Activated T-cell treated with anti-CD3 and anti-CD28 coated beads, Interleukin-2, amount 50 U/mL, for 24 hours (primary cell): ENCODE data around the gene NTF3.

Experiments
- DNase-seq: peaks from one replicate; pipeline ENCODE4 v3.0.0-alpha.2; 2020
- H3K27ac Mint-ChIP-seq: 2 replicates; pipeline ENCODE4 v1.8.0; 2020; ENCODE audit warnings: mild to moderate bottlenecking, mixed read lengths
- H3K27me3 Mint-ChIP-seq: 2 replicates; pipeline ENCODE4 v1.8.0; 2020; ENCODE audit warnings: mixed read lengths
- H3K36me3 Mint-ChIP-seq: 2 replicates; pipeline ENCODE4 v1.8.0; 2020; ENCODE audit warnings: low read depth, mixed read lengths
- H3K4me1 Mint-ChIP-seq: 2 replicates; pipeline ENCODE4 v1.8.0; 2020; ENCODE audit warnings: low read depth, mixed read lengths
- H3K4me3 Mint-ChIP-seq: 2 replicates; pipeline ENCODE4 v1.8.0; 2020; ENCODE audit warnings: mild to moderate bottlenecking, moderate library complexity, mixed read lengths
- H3K9me3 Mint-ChIP-seq: 2 replicates; pipeline ENCODE4 v1.8.0; 2020; ENCODE audit warnings: mixed read lengths

The NTF3 gene

DNA sequence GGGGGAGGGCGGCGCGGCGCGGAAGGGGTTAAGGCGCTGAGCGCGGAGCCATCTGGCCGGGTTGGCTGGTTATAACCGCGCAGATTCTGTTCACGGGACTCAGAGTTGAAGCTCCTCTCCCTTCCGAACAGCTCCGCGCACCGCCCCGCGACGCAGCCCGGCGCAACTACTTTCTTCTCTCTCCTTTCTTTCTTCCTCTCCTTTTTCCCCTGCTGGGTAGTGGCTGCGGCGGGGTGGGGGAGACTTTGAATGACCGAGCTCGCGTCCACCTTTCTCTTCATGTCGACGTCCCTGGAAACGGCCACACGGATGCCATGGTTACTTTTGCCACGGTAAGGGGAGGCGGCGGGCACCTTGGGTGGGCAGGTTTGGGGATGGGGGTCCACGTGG, at the start of gene NTF3:
NTF3 (plus strand) TSS at position 98 of the 390 bp plus-strand sequence; CDS start at position 315, 217 bp downstream.
- H3K27me3 Mint-ChIP-seq = peaks cover 57% of the 10 kb centered on the region
- peaks cover 16% of the 10 kb centered on the region for H3K4me1 Mint-ChIP-seq
- no peaks in the 10 kb centered on the region for H3K36me3 Mint-ChIP-seq
- H3K4me3 Mint-ChIP-seq = peak within 1 kb of the TSS; percentile 30
- H3K27ac Mint-ChIP-seq = no peak within 1 kb of the TSS
- H3K9me3 Mint-ChIP-seq = no peaks in the 10 kb centered on the region
- DNase-seq = no peak

DNA sequence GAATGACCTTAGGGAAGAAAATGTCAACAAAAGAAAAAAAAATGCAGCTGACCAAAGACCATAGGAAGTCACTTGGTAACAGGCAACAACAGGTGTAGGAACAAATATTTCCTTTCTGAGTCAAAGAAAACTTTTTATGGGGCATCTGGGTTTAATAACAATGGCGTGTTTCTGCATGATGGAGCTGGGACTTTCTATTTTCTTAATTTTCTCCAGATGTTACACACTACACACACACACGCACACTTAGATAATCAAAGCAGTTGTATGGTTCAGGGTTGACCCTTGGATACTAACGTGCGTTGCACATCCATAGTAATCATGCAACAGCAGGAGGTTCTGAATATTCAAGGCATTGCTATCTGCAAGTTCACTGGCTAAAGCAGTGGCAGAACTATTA, 47.9 kb upstream of the NTF3 start:
- no peaks in the 10 kb centered on the region for H3K9me3 Mint-ChIP-seq
- no peak overlapping the region for H3K27ac Mint-ChIP-seq
- H3K27me3 Mint-ChIP-seq = no peaks in the 10 kb centered on the region
- no peak for DNase-seq
- H3K36me3 Mint-ChIP-seq = no peaks in the 10 kb centered on the region
- H3K4me3 Mint-ChIP-seq = no peak overlapping the region
- no peaks in the 10 kb centered on the region for H3K4me1 Mint-ChIP-seq

DNA sequence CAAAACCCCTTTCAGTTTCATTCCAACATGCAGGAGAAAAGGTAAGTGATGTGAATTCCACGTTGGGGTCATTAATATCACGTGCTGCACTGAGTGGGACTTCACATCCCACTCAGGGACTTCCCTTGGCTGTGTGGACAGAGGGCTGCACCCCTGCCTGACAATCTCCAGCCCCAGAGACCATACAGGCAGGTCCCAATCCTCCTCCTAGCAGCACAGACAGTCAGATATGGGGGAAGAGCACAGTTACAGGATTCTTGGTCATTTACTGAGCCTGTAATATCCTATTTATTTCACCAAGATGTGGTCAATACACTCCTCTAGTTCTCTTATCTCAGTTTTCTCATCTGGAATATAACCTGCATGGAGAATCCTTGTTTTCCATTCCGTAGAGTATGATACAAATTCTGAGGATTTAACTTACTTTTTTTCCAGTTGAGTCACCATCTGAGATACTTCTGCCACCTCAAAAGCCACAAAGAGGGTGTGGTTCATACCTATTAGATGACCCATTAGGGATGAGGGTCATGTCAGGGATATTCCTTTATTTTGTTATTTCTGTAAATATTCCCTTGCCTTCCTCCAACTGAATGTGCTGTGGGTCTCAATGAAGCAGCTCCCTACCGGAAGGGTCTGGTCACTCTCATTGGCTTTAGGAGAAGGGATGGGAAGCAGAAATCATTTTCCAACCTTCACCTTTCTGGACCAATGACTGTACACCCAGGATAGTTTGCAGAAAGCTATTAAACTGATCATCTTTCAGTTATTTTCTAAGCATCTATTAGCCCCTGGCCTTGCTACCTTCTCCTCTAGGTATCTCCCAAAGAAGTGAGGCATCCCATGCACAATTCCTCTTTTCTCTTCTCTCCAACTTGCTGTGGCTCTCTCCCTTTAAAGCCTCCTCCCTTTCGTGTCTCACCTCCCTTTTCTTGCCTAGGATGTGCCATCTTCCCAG, 43.0 kb upstream of the NTF3 start:
- no peaks in the 10 kb centered on the region for H3K4me1 Mint-ChIP-seq

DNA sequence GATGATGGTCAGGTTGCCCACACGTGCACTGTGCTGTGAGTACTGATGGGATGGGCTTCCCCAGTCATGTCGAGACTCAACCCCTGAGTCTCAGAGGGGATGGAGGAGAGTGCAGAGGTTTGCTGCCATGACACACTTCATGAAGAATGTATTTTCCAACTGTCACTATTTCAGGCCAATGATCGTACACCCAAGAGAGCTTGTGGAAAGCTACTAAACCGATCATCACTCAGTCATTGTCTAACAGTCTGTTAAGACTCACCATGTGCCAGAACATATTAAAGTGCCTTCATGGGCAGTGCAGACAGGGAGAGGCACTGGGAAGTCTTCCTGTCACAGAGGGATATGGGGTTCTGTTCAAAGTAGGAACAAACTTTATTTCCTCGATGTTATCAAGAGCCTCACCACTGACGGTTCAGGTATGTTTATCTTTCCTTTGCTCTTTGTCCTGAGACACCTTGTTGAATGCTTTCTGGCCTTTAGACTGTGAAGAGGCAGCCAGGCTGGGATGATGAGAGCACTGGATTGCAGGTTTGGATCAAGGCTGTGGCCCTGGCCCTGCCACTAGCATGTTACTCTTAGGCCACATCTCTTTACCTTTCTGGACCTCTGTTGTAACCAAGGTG, 41.6 kb upstream of the NTF3 start:
- H3K4me1 Mint-ChIP-seq = no peaks in the 10 kb centered on the region
- H3K9me3 Mint-ChIP-seq = no peaks in the 10 kb centered on the region
- H3K27ac Mint-ChIP-seq = no peak overlapping the region
- H3K4me3 Mint-ChIP-seq = no peak overlapping the region
- H3K27me3 Mint-ChIP-seq = peaks cover 16% of the 10 kb centered on the region
- no peaks in the 10 kb centered on the region for H3K36me3 Mint-ChIP-seq
- DNase-seq = no peak

More for the DNA sequence above, 43.0 kb upstream of the NTF3 start:
- H3K27me3 Mint-ChIP-seq = peaks cover 11% of the 10 kb centered on the region
- H3K9me3 Mint-ChIP-seq = no peaks in the 10 kb centered on the region
- DNase-seq = no peak
- H3K27ac Mint-ChIP-seq = no peak overlapping the region
- no peaks in the 10 kb centered on the region for H3K36me3 Mint-ChIP-seq
- no peak overlapping the region for H3K4me3 Mint-ChIP-seq

DNA sequence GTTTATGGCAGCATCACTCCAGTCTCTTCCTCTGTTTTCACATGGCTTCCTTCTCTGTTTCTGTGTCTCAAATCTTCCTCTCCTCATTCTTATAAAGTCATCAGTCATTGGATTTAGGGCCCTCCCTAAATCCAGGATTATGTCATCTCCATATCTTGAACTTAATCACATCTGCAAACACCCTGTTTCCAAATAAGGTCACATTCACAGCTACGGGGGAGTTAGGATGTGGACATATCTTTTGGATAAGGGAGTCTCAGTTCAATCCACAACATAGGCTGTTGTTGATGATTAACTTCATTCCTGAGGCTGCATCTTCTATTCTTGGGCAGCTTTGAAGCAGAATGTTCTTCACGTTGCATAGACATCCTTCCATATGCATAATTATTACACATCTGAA, 40.3 kb upstream of the NTF3 start:
- no peak overlapping the region for H3K27ac Mint-ChIP-seq
- peaks cover 25% of the 10 kb centered on the region for H3K27me3 Mint-ChIP-seq
- H3K4me1 Mint-ChIP-seq = no peaks in the 10 kb centered on the region
- no peaks in the 10 kb centered on the region for H3K9me3 Mint-ChIP-seq
- H3K36me3 Mint-ChIP-seq = no peaks in the 10 kb centered on the region
- no peak overlapping the region for H3K4me3 Mint-ChIP-seq
- no peak for DNase-seq

DNA sequence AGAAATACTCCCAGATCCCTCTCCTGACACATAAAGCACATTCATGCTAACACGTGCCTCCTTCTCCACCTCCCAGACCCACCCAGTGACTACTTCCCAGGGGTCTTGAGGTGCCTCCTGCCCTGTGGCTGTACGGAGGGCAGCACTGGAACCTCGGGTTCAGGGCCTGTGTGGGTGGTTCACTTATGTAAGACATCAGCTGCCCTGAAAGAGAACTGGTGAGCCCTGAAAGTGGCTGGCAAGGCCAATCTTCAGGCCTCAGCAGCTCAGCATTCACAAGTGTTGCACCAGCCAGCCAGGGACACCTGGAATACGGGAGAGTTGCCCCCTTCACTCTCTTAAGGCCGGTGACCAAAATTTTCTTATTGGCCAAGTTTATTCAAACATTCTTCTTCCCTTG, 38.9 kb upstream of the NTF3 start:
- no peaks in the 10 kb centered on the region for H3K36me3 Mint-ChIP-seq
- no peak overlapping the region for H3K4me3 Mint-ChIP-seq
- DNase-seq = no peak
- H3K9me3 Mint-ChIP-seq = no peaks in the 10 kb centered on the region
- peaks cover 25% of the 10 kb centered on the region for H3K27me3 Mint-ChIP-seq
- H3K4me1 Mint-ChIP-seq = no peaks in the 10 kb centered on the region
- no peak overlapping the region for H3K27ac Mint-ChIP-seq

DNA sequence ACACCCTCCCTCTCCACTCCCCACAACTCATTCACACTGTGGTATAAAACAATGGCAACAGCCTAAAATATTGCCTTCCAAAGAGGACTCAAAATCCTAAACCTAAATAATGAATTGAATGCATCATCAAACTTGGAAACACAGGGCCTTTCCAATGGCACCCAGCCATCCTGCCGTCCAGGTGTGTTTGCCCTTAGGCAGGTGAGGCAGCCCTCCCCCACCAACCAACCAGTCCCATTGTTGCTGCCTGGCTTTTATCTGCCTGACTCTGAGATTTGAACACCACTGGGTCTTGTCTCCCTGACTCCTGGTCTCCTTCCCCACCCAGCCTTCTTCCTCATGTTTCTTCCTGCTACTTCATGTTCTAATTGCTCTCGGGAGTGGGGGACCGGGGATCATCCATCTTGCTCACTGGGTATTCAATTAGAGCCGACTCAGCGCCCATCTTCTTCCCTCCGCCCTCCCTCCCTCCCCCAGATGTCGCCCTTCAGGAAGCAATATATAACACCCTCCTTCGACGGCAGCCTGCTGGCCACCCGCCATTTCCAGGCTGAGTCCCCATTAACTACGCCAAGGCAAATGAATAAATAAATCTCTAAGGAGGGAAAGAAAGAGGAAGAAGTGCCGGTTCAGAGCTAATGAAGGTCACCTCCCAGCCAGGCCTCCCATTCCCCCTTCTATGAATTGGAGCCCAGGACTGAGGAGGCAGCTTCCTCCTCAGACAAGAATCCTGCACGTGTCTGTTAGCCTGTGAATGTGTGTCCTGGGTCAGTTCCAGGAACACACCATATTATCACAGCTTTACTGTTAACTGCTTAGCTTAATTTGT, 36.3 kb upstream of the NTF3 start:
- H3K27ac Mint-ChIP-seq = no peak overlapping the region
- no peak overlapping the region for H3K4me3 Mint-ChIP-seq
- no peaks in the 10 kb centered on the region for H3K9me3 Mint-ChIP-seq
- no peaks in the 10 kb centered on the region for H3K4me1 Mint-ChIP-seq
- no peaks in the 10 kb centered on the region for H3K36me3 Mint-ChIP-seq
- H3K27me3 Mint-ChIP-seq = peaks cover 37% of the 10 kb centered on the region
- no peak for DNase-seq

DNA sequence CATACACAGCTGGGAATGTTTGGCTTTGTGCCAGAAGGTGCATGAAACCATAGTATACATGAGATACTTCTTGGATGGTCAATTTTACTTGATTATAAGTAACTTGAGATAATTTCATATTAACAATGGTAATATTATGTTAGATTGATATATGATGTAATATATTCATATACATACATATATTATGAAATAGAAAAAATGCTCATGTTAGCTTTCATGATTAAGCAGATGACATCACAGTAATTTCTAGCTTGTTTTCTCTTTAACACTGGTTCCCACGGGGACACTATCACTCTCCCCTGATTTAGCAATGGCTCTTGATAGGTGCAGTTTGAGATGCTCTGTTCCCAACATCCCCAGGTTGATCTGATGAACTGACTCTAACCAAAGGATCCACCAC, 35.4 kb upstream of the NTF3 start:
- no peak for DNase-seq
- Mint-ChIP-seq H3K4me1 (no peaks in the 10 kb centered on the region), H3K27ac (no peak overlapping the region), H3K27me3 (peaks cover 43% of the 10 kb centered on the region), H3K36me3 (no peaks in the 10 kb centered on the region), H3K4me3 (no peak overlapping the region), H3K9me3 (no peaks in the 10 kb centered on the region)

DNA sequence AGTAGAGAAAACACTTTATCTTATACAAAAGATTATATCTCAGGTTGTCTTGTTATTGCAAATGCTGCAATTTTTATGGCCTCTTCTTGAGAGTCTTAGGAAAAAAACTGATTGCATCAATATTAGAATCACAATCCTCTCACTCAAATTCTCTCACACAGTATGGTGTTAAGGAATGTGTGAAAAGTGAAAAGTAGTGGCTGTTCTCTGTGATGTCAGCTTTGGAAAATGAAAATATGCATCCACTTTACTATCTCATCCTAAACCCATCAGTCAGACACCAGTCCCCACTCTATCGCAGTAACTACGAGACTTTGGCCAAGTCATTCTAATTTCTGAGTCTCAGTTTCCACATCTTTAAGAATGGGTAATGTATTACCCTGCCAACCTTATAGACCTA, 32.6 kb upstream of the NTF3 start:
- H3K9me3 Mint-ChIP-seq = no peaks in the 10 kb centered on the region
- H3K27me3 Mint-ChIP-seq = peaks cover 55% of the 10 kb centered on the region

DNA sequence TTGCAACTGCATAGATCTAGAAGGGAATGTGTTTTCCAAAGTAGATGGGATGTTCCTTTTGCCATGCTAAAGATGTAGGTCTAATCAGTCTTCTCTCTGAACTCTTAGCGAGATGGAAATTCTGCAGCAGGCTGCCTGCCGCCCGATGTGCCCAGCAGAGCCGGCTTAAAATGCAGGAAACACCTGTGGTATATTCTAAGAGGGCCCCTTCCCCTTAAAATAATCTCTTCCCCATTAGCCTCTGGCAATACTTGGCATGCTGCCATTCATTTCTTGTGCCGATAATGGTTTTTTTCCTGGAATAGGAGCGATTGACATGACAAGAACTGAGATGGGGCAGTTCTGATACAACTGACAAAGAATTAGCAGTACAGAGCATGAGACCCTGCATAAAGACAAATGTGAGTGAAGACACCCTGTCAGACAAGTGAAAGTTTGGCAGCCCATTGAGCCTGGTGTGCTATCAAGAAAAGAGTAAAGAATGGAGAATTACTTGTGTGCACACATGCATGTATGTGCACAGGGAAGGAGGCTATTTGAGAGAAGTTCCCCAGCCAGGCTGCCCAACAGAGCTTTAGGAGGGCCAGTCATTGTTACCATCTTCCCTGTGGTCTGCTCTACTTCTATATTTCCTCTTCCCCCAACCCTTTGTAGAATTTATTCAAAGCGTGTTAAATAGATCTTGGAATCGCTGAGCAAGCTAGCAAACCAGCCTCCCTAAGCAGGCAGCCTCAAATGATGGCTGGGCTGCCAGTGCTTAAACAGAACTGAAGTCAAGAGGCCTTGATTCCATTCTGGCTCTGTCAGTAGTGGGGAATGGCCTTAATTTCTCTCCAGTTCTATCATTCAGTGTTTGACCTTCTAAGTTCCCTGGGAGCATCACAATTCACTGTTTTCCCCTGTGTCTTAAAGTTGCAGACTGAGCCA, 29.6 kb upstream of the NTF3 start:
- Mint-ChIP-seq H3K27me3 (peaks cover 53% of the 10 kb centered on the region), H3K4me1 (no peaks in the 10 kb centered on the region), H3K4me3 (no peak overlapping the region), H3K36me3 (no peaks in the 10 kb centered on the region), H3K9me3 (no peaks in the 10 kb centered on the region), H3K27ac (no peak overlapping the region)
- no peak for DNase-seq

More for the DNA sequence above, 32.6 kb upstream of the NTF3 start:
- H3K4me3 Mint-ChIP-seq = no peak overlapping the region
- H3K4me1 Mint-ChIP-seq = no peaks in the 10 kb centered on the region
- no peaks in the 10 kb centered on the region for H3K36me3 Mint-ChIP-seq
- DNase-seq = no peak
- H3K27ac Mint-ChIP-seq = no peak overlapping the region

DNA sequence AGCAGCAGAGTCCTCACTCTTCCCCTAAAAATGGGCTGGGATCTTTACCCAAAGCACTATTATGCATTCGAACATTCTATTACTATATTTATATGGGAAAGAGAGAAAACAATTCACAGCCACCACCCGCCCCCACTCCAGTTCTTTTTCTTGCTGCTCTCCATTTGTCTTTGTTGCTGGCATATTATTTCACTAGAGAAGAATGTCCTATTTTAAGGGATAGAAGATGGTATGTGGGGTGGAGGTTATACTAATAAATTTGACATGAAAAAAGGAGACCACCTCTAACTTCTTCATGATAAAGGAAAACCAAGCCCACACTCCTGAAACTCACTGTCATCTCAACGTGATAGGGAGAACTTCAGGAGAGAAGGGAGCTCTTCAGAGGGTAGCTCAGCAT, 28.5 kb upstream of the NTF3 start:
- Mint-ChIP-seq H3K27me3 (peaks cover 53% of the 10 kb centered on the region), H3K36me3 (no peaks in the 10 kb centered on the region), H3K4me1 (no peaks in the 10 kb centered on the region), H3K27ac (no peak overlapping the region), H3K4me3 (no peak overlapping the region), H3K9me3 (no peaks in the 10 kb centered on the region)
- DNase-seq = no peak

DNA sequence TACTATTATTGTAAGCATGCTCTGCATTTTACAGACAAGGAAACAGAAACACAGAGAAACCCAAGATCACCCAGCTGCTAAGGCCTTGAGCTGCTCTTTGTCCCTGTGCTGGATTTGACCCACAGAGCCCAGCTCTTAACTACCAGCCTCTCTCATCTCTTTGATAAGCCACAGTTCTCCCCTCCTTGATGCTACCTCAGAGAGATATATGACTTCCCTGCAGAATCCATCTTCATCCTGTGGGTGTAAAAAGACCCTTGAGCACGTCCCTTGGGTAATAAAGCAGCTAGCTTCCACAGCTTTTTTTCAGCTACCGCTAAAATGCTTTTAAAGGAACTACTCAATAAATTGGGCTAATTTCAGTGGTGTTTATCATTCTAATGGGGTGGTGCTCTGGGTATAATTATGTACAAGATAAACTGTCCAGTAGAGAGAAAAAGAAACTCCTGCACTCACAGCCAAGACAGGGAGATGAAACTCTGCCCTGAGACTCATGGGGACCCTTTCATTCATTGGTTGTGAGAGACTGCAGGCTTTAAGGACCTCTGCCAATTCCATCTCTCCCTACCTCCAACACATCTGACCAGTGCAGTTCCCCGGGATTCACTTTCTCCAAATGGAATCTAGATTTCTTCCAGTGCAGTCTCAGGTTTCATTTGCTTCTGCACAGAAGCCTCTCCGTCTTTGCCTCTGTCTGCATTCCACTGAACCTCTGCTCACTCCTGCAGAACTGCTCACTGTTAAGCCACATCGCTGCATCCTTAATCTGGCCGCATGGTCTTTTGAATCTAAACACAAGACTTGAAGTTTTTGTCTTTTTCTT, 24.7 kb upstream of the NTF3 start:
- H3K4me1 Mint-ChIP-seq = no peaks in the 10 kb centered on the region
- no peak overlapping the region for H3K4me3 Mint-ChIP-seq
- no peak overlapping the region for H3K27ac Mint-ChIP-seq
- H3K9me3 Mint-ChIP-seq = peaks cover 8% of the 10 kb centered on the region
- H3K36me3 Mint-ChIP-seq = no peaks in the 10 kb centered on the region
- peaks cover 21% of the 10 kb centered on the region for H3K27me3 Mint-ChIP-seq
- no peak for DNase-seq

DNA sequence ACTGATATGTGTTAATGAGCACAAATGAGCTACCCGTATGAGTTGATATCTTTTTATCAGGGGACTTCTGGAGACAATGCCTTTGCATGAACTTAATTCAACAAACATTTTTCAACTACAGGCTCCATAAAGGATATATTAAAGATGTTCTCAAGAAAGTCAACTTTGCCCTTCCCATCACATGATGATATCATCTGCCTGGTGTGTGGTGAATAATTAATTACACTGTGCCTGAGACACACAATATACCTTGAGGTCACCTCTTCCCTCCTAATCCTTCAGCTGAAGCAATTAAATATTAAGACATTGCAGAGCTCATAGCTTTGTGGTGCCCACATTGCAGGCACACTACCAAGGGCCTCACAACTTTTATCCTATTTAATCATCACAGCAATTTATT, 22.3 kb upstream of the NTF3 start:
- Mint-ChIP-seq H3K4me1 (no peaks in the 10 kb centered on the region), H3K4me3 (no peak overlapping the region), H3K36me3 (no peaks in the 10 kb centered on the region), H3K9me3 (peaks cover 9% of the 10 kb centered on the region), H3K27ac (no peak overlapping the region), H3K27me3 (peaks cover 10% of the 10 kb centered on the region)
- DNase-seq = no peak
